GM19035 (cell line): ENCODE data around the gene FBXO39.
"Not testable (repeated sequence)": the region's sequence is repeated elsewhere in the genome, so short reads cannot be mapped to it uniquely, and the experiment has no call there.

Source experiments
- ATAC-seq: cut with Tn5 transposase; IDR thresholded peaks from one replicate; pipeline ENCODE4 v1.9.1; 2021; ENCODE audit not compliant: unreplicated experiment

FBXO39 gene

DNA sequence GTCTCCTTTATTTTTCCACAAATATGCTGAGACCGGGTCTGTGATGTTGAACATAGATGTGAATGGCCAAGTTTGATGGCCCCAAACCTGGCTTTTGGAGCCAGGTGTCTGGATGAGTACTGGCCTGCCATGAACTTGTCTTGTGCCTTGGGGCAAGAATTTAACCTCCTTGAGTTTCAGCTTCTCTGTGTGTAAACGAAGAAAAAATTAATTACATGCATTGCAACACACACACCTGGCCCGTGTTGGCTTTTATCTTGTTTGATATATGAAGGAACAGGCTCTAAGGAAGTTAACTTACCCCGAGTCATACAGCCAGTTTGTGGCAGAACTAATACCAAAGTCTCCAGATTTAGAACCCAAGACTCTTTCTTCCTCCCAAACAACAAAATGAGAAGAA lies 13.1 kb downstream of the FBXO39 start:
- no peak for ATAC-seq

DNA sequence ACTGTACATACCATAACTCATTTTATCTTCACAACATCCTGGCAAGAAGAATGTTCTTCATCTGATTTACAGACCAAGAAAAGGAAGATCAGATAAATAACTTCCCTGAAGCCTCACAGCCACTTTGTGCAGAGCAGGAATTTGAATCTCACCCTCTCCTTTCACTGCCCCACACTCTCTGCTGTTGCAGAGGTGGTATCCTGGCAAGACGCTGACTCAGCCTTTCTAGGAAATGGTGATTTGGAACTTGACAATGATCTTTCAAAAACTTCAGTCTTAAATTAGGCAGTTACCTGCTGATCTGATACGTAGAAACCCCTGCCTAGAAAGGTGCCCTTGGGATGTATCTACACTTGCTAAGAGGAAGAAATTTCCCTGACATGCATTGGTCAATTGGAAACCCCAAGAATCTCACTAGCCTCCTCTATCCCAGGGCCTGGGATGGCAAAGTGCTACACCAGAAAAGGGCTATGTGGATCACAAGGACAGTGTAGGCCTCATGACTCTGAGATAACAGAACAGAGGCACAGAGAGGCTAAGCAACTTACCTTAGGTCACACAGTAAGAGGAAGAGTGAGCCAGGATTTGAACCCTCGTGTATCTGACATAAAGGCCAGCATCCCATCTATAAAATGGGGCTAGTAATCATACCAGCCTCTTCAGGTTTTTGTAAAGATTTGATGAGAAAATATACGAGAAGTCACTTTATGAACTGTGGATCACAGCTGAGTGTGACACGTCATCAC lies 17.9 kb downstream of the FBXO39 start:
- no peak for ATAC-seq

DNA sequence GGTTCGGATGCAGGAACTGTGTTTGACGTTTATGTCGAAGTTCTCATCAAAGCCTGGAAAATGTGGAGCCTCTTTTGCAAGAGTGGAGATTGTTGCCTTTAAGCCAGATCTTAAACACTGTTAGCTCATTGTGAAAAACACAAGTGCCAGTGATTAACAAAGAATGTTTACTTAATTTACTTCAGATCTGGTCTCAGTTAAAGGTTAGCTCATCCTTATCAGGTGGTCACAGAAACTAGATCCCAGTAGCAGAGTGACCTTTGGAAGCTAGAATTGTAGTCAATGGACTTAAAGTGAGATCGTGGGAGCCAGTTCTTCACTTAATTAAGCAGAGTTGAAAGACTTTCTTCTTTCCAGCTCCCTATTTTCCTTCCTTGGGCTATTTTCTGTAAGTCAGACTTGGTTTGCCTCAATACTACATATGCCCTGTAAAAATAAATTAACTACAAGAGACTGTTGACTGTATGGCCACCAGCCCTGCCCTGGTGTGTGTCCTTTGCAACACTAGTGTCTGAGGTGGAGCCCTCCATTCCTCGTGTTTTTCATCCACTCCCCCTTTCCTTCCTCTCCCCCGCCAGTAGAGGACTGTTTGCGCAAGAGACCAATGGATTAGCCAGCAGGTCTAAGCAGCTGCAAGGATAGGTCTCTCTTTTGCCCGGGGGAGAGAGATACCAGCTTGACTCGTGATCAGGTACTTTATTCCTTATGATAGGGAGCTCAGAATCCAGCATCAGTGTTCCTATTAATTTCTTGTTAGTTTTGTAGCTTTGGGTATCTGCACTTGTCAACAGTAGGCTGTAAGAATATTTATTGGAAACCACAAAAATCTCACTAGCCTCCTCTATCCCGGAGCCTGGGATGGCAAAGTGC lies 20.2 kb downstream of the FBXO39 start:
- ATAC-seq = no peak

DNA sequence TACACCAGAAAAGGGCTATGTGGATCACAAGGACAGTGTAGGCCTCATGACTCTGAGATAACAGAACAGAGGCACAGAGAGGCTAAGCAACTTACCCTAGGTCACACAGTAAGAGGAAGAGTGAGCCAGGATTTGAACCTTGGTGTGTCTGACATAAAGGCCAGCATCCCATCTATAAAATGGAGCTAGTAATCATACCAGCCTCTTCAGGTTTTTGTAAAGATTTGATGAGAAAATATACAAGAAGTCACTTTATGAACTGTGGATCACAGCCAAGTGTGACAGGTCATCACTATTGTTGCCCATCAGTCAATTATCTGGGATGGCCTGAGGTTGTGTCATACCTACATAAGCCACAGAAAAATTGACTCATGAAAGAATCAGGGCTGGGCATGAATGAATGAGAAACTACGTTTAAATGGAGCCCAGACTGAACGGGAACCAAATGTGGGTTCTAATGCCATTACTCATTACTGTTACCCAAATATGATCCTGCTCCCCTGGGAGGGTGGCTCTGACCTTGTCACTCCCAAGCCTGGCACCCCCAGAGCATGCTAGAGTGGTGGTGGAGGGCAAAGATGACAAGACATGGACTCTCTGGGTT lies 21.0 kb downstream of the FBXO39 start:
- ATAC-seq = no peak

GRCh38 chr17:6797718-6798351 lies 21.8 kb downstream of the FBXO39 start:
- ATAC-seq = no peak

DNA sequence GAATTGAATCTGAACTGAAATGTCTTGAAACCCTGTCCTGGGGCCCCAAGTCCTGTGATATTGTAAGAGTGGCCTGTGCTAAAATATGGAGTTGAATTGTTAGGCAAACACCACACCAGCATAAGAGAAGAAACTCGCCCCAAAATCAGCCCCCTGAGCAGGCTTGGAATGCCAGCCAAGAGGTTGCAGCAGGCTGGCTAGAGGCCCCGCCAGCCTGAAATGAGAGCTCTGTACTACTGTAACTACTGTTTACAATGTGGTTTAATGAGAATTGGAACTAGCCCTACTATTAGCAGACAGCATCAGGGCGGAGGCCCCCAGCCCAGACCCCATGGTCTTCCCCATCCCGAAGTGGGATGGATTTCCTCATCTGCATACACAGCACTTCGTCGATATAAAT lies 23.7 kb downstream of the FBXO39 start:
- no peak for ATAC-seq

- no peak for ATAC-seq
These were observed 24.5 kb downstream of the FBXO39 start for GRCh38 chr17:6800422-6801027.

DNA sequence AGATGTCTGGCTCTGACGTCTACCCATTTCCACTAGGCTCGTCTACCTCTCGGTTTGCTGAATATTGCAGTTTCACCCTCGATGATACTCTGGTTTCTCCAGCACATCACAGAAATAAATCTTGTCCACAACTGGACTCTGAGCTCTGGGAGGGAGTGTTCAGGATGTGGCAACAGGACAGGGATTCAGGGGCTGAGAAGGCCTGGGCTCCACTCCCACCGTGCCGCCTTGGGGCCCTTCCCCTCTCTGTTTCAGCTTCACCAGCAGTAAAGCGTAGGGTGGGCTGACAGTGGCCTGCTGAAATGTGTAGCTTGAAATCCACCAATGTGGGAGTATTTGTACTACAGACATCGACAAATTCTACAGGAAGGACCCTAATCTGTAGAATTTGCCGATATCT lies 35.5 kb downstream of the FBXO39 start:
- no peak for ATAC-seq

- no peak for ATAC-seq
These were observed 36.3 kb downstream of the FBXO39 start for GRCh38 chr17:6812295-6812694.

GRCh38 chr17:6815775-6816174 lies 39.8 kb downstream of the FBXO39 start:
- ATAC-seq = no peak

- ATAC-seq = not testable (repeated sequence)
These were observed 40.4 kb downstream of the FBXO39 start for GRCh38 chr17:6816368-6816767.

GRCh38 chr17:6818938-6819337 lies 42.9 kb downstream of the FBXO39 start:
- ATAC-seq = no peak

DNA sequence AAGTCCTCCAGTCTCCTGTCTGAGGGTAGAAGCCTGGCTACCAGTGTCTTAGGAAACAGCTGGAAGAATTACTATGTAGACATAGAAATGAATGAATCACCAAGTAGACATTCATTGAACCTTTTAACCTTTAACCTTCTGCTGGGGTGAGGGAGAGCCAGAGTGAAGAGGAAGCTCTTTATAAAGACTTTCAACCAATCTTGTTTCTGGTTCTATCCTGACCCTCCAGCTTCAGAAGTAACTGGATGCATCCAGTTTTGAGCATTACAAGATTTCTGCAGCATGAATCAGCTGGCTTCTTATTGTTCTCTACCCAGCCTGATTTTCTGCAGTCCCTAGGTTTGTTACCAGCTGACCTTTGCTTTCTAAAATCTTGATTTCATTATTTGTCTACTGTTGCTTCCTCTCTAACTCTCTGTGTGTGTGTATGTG lies 47.0 kb downstream of the FBXO39 start:
- no peak for ATAC-seq

DNA sequence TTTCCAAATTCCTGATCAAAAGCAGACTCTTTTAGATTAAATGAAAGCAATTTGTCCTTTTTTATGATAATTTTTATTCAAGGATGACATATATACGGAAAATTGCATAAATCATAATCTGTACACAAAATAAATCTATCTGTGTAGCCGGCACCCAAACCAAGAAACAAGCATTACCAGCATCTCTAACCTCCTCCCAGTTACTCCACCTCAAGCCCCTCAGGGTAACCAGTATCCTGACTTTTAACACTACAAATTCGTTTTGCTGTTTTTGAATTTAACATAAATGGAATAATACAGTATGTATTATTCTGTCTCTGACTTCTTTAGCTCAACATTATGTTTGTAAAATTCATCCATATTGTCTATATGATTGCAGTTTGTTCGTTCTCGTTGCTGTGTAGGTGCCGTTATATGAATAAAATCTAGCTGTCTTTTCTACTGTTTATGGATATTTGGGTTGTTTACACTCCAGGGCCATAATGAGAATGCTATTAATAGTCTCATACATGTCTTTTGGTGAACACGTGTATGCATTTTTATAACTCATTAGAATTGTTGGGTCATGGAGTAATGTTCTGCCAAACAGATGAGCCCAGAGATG lies 54.5 kb downstream of the FBXO39 start:
- ATAC-seq = no peak

DNA sequence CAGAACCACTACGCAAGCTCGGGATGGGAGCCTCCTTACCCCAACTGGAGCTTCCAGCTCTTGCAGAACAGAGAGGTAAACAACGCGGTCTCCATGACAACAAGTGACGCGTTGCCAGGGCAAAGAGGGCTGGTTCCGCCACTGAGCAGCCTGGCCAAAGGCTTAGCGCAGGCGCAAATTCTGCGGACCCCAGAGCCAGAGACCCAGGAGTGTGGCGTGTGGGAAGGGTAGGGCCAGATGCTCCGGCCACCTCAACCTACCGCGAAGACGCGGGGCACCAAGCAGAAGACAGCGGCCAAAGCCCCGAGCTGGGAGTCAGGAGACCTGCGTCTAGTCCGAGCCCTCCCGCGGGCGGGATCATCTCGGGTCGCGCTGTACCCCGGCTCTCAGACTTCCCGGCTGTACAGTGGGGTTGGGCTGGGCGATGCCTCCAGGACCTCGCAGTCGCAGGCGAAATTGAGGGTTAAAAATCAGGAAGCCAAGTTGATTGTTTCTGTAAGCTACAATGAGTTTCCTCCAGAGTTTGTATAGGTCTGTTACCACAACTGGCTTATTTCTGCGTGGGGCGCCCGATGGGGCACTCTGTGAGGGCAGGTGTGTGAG lies 55.7 kb downstream of the FBXO39 start, which contains the start of gene TEKT1:
Gene TEKT1 (minus strand): TSS at position 69 of the 603 bp plus-strand sequence. CDS start 1,353 bp downstream, outside the sequence.
- ATAC-seq = no peak
